Parathyroid adenoma (tissue), 2 donors: ENCODE measurements around the gene KCNJ6.

Source experiments
- H2AFZ ChIP-seq: fragments of 300-600 bp; sonication (generic); one replicate; pipeline ENCODE4 v1.7.0; 2017; ENCODE audit warnings: antibody characterized with exemption, mild to moderate bottlenecking
- H3K27ac ChIP-seq: fragments of 300-600 bp; sonication (generic); one replicate; pipeline ENCODE4 v1.7.0; 2017
- H3K27me3 ChIP-seq: fragments of 300-600 bp; sonication (generic); one replicate; pipeline ENCODE4 v1.7.0; 2017; ENCODE audit warnings: low read length; ENCODE audit not compliant: control insufficient read depth, insufficient read depth
- H3K36me3 ChIP-seq: fragments of 300-600 bp; sonication (generic); one replicate; pipeline ENCODE4 v1.7.0; 2017; ENCODE audit warnings: low read length; ENCODE audit not compliant: control insufficient read depth, insufficient read depth
- H3K4me1 ChIP-seq: fragments of 300-600 bp; sonication (generic); one replicate; pipeline ENCODE4 v1.7.0; 2017; ENCODE audit warnings: control low read depth
- H3K4me2 ChIP-seq: fragments of 300-600 bp; sonication (generic); one replicate; pipeline ENCODE4 v1.7.0; 2017; ENCODE audit warnings: low read length
- H3K4me3 ChIP-seq: fragments of 300-600 bp; sonication (generic); one replicate; pipeline ENCODE4 v1.7.0; 2017; ENCODE audit warnings: low read depth, low read length
- H3K79me2 ChIP-seq: fragments of 300-600 bp; sonication (generic); one replicate; pipeline ENCODE4 v1.7.0; 2017; ENCODE audit warnings: control low read depth
- H3K9ac ChIP-seq: fragments of 300-600 bp; sonication (generic); one replicate; pipeline ENCODE4 v1.7.0; 2017; ENCODE audit warnings: mild to moderate bottlenecking
- H3K9me3 ChIP-seq: fragments of 300-600 bp; sonication (generic); one replicate; pipeline ENCODE4 v1.7.0; 2017; ENCODE audit warnings: low read length; ENCODE audit not compliant: control insufficient read depth
- CTCF ChIP-seq: fragments of 300-600 bp; sonication (generic); IDR thresholded peaks from one replicate; pipeline ENCODE4 v1.7.0; 2017; ENCODE audit warnings: antibody characterized with exemption, mild to moderate bottlenecking
- donor health status: primary hyperparathyroidism.

The KCNJ6 gene

GRCh38 chr21:37899146-37899545 lies 17.1 kb downstream of the KCNJ6 start:
- no peaks in the 10 kb centered on the region for H3K4me1 ChIP-seq
- H3K79me2 ChIP-seq, result no peaks in the 10 kb centered on the region
- no peak overlapping the region for H2AFZ ChIP-seq
- H3K36me3 ChIP-seq, result no peaks in the 10 kb centered on the region
- TF ChIP-seq CTCF, result no peak
- no peak overlapping the region for H3K4me2 ChIP-seq
- no peaks in the 10 kb centered on the region for H3K27me3 ChIP-seq
- no peak overlapping the region for H3K4me3 ChIP-seq
- H3K9me3 ChIP-seq, result no peaks in the 10 kb centered on the region
- H3K27ac ChIP-seq, result no peak overlapping the region
- H3K9ac ChIP-seq, result no peak overlapping the region

- Histone ChIP-seq H3K9ac (no peak overlapping the region), H3K9me3 (no peaks in the 10 kb centered on the region), H3K27me3 (no peaks in the 10 kb centered on the region), H3K4me1 (no peaks in the 10 kb centered on the region), H3K4me3 (no peak overlapping the region), H3K4me2 (no peak overlapping the region), H3K27ac (no peak overlapping the region), H2AFZ (no peak overlapping the region), H3K79me2 (no peaks in the 10 kb centered on the region), H3K36me3 (no peaks in the 10 kb centered on the region)
- TF ChIP-seq CTCF, result no peak
Observed at GRCh38 chr21:37896788-37897187, 19.5 kb downstream of the KCNJ6 start.

GRCh38 chr21:37891972-37892371 lies 24.3 kb downstream of the KCNJ6 start:
- H2AFZ ChIP-seq, result no peak overlapping the region
- no peak overlapping the region for H3K4me3 ChIP-seq
- no peaks in the 10 kb centered on the region for H3K36me3 ChIP-seq
- H3K4me1 ChIP-seq, result no peaks in the 10 kb centered on the region
- H3K4me2 ChIP-seq, result no peak overlapping the region
- H3K27me3 ChIP-seq, result peaks cover 4% of the 10 kb centered on the region
- no peak overlapping the region for H3K27ac ChIP-seq
- TF ChIP-seq CTCF, result no peak
- no peaks in the 10 kb centered on the region for H3K9me3 ChIP-seq
- H3K9ac ChIP-seq, result no peak overlapping the region
- no peaks in the 10 kb centered on the region for H3K79me2 ChIP-seq

GRCh38 chr21:37888659-37889058 lies 27.6 kb downstream of the KCNJ6 start:
- Histone ChIP-seq H3K9ac (no peak overlapping the region), H3K27me3 (peaks cover 4% of the 10 kb centered on the region), H2AFZ (no peak overlapping the region), H3K4me3 (no peak overlapping the region), H3K79me2 (no peaks in the 10 kb centered on the region), H3K4me1 (no peaks in the 10 kb centered on the region), H3K27ac (no peak overlapping the region), H3K36me3 (no peaks in the 10 kb centered on the region), H3K4me2 (no peak overlapping the region), H3K9me3 (no peaks in the 10 kb centered on the region)
- no peak for TF ChIP-seq CTCF

GRCh38 chr21:37886726-37887299 lies 29.4 kb downstream of the KCNJ6 start:
- TF ChIP-seq CTCF, result no peak

More at GRCh38 chr21:37886726-37887299, 29.4 kb downstream of the KCNJ6 start:
- no peaks in the 10 kb centered on the region for H3K9me3 ChIP-seq
- H3K4me2 ChIP-seq, result no peak overlapping the region
- H3K27me3 ChIP-seq, result peaks cover 4% of the 10 kb centered on the region
- H3K79me2 ChIP-seq, result no peaks in the 10 kb centered on the region
- no peak overlapping the region for H3K27ac ChIP-seq
- H3K4me1 ChIP-seq, result no peaks in the 10 kb centered on the region
- H2AFZ ChIP-seq, result no peak overlapping the region
- H3K4me3 ChIP-seq, result no peak overlapping the region
- H3K36me3 ChIP-seq, result no peaks in the 10 kb centered on the region
- no peak overlapping the region for H3K9ac ChIP-seq
